Middle frontal gyrus (tissue), 1 donor: ENCODE data around the gene NME2.

Source experiments
- DNase-seq: peaks from one replicate; pipeline ENCODE4 v3.0.0-alpha.2; 2015; ENCODE audit warnings: low spot score; ENCODE audit errors: extremely low spot score

Gene NME2

DNA sequence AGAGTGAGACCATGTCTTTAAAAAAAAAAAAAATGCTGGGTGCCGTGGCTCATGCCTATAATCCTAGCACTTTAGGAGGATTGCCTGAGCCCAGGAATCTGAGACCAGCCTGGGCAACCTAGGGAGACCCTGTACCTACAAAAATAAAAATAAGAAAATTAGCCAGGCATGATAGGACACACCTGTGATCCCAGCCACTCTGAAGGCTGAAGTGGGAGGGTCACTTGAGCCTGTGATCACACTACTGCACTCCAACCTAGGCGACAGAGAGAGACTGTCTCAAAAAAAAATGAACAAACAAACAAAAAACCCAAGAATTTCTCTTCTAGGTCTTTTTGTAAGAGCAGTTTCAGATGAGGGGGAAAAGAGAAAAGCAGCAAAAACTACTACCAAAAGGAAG is 34.6 kb downstream of the NME2 start:
- DNase-seq: no peak

DNA sequence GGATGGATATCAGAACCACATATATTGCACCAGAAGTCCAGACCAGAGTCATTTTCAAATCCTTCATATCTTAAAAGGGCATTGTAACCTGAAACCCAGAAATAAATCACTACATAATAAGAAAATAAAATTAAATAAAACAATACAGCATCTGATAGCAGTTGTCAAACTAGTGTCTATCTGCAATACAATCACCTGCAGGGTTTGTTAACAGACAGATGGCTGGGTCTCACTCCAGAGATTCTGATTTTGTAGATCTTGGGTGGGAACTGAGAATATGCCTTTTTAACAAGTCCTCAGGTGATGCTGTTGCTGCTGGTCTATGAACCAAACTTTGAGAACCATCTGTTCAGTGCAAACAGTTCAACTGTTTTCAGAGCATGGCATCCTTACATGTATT is 37.6 kb downstream of the NME2 start:
- DNase-seq: no peak

DNA sequence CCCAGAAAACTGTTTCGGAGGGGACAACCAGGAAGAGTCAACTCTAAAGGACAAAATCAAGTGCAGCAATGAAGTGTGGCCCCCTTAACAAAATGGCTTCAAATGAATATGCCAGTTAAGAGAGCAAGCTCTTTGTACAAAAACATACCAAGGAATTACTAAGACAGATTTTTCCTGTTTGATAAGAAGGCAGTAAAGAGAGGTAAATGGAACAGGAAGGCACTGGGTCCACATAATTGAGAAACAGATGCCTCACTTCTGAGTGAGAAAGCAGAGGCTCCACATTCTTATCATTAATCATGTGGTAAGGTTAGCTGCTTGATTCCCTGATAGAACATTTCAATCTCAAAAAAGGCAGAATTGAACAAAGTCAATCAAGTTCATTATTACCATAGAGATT is 48.7 kb downstream of the NME2 start:
- DNase-seq: no peak

DNA sequence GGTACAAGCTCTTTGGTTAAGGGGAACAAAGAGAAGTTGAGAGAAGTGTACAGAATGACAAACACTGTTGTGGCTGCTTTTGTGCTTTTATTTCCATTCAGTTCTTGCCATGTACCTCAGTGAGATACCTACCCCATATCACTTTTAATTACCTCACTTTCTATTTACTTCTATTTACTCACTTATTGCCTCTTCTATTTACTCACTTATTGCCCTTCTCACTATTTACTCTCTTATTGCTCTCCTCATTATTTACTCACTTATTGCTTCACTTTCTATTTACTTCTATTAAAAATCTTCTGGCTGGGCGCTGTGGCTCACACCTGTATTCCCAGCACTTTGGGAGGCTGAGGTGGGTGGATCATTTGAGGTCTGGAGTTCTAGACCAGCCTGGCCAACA is 51.7 kb downstream of the NME2 start:
- no peak for DNase-seq

DNA sequence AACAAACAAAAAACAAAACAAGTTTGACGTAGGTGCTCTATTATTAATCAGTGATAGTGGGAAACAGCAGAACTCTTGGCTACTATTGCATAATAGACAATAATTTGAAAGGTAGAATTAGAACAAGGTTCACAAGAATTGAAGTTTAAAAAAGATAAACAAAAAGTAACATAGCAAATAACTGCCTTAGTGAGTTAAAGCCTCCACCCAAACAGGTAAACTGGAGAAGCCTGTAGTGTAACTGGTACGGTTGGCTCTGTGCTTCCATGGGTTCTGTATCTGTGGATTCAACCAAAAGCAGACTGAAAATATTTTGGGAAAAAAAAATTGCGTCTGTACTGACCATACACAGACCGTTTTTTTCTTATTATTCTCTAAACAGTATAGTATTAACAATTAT is 55.1 kb downstream of the NME2 start:
- DNase-seq: no peak
